Calu3 (cell line): Measurements from ENCODE around the gene WBP2. TPM values are rescaled to one million over a fixed set of nuclear protein-coding genes. Genes with fewer than 3 reads are reported as not detected.

Source experiments
- BruUV-seq: library from RNA; stranded (reverse); fragments of 400-500 nt; replicated peaks from 2 replicates; lab custom pipeline; 2021; lab: Mats Ljungman, UMichigan
- CTCF ChIA-PET: fragments of 300-600 bp; sonication (Branson Sonifier 250); formaldehyde crosslinking; loops from one replicate; lab custom pipeline; 2022; ENCODE audit warnings: antibody characterized with exemption; lab: Charles Lee
- DNase-seq: peaks from one replicate; pipeline ENCODE4 v3.0.0; 2022
- H3K27ac Mint-ChIP-seq: one replicate; pipeline ENCODE4 v1.8.0; 2022; ENCODE audit warnings: mixed read lengths; ENCODE audit not compliant: unreplicated experiment
- H3K27me3 Mint-ChIP-seq: one replicate; pipeline ENCODE4 v1.8.0; 2022; ENCODE audit warnings: mixed read lengths; ENCODE audit not compliant: unreplicated experiment
- H3K36me3 Mint-ChIP-seq: one replicate; pipeline ENCODE4 v1.8.0; 2022; ENCODE audit warnings: mild to moderate bottlenecking, moderate library complexity, mixed read lengths; ENCODE audit not compliant: insufficient read depth, unreplicated experiment
- H3K4me1 Mint-ChIP-seq: one replicate; pipeline ENCODE4 v1.8.0; 2022; ENCODE audit warnings: mild to moderate bottlenecking, low read depth, mixed read lengths; ENCODE audit not compliant: unreplicated experiment
- H3K4me3 Mint-ChIP-seq: one replicate; pipeline ENCODE4 v1.8.0; 2022; ENCODE audit warnings: mild to moderate bottlenecking, low read depth, moderate library complexity, mixed read lengths; ENCODE audit not compliant: unreplicated experiment
- H3K9me3 Mint-ChIP-seq: one replicate; pipeline ENCODE4 v1.8.0; 2022; ENCODE audit warnings: low read depth, mixed read lengths; ENCODE audit not compliant: unreplicated experiment
- intact Hi-C: fragments of 100-400 bp; cut with micrococcal nuclease; formaldehyde crosslinking; loops from one replicate; pipeline ENCODE4 v1.10.0; 2022; ENCODE audit not compliant: unreplicated experiment
- total RNA-seq: library from RNA; stranded (reverse); gene quantifications from 2 replicates; pipeline ENCODE4 v1.2.3, GENCODE V29; 2022
- TF ChIP-seq, protein P1 (sequence below): fragments of 200-600 bp; IDR thresholded peaks from one replicate; pipeline ENCODE4 v1.8.0; 2022; ENCODE audit warnings: antibody characterized with exemption; ENCODE audit not compliant: unreplicated experiment

WBP2 gene
- total RNA-seq, 1 experiment from 2014 or later, result 126 TPM

GRCh38 chr17:75816693-75817092 lies 38.4 kb downstream of the WBP2 start:
- intact Hi-C loops, result no loop called here
- no peak for DNase-seq
- H3K27ac Mint-ChIP-seq, result no peak overlapping the region
- no peaks in the 10 kb centered on the region for H3K4me1 Mint-ChIP-seq
- TF ChIP-seq, protein P1, sequence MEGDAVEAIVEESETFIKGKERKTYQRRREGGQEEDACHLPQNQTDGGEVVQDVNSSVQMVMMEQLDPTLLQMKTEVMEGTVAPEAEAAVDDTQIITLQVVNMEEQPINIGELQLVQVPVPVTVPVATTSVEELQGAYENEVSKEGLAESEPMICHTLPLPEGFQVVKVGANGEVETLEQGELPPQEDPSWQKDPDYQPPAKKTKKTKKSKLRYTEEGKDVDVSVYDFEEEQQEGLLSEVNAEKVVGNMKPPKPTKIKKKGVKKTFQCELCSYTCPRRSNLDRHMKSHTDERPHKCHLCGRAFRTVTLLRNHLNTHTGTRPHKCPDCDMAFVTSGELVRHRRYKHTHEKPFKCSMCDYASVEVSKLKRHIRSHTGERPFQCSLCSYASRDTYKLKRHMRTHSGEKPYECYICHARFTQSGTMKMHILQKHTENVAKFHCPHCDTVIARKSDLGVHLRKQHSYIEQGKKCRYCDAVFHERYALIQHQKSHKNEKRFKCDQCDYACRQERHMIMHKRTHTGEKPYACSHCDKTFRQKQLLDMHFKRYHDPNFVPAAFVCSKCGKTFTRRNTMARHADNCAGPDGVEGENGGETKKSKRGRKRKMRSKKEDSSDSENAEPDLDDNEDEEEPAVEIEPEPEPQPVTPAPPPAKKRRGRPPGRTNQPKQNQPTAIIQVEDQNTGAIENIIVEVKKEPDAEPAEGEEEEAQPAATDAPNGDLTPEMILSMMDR, result no peak
- BruUV-seq, result no TSS peak
- CTCF ChIA-PET, result no interaction called here
- H3K4me3 Mint-ChIP-seq, result no peak overlapping the region
- no peaks in the 10 kb centered on the region for H3K27me3 Mint-ChIP-seq
- no peaks in the 10 kb centered on the region for H3K9me3 Mint-ChIP-seq
- H3K36me3 Mint-ChIP-seq, result peaks cover 35% of the 10 kb centered on the region

DNA sequence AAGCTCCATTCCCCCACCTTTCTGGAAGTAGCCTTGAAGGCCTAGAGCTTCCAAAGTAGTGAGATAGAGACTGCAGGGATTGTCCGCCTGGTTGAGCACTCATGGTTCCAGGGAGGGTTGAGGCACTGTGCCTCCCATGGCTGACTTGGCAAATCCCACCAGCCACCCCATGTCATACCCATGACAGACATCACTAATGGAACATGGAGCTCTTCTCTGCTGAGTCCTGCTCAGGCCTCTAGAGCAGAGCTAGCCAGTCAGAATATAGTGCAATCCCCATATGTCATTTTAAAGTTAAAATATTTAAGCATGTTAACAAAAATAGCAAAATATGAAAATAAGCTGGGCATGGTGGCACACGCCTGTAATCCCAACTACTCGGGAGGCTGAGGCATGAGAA lies 39.7 kb downstream of the WBP2 start:
- DNase-seq, result no peak
- peaks cover 22% of the 10 kb centered on the region for H3K36me3 Mint-ChIP-seq
- TF ChIP-seq, protein P1, result no peak
- no peak overlapping the region for H3K27ac Mint-ChIP-seq
- no peaks in the 10 kb centered on the region for H3K4me1 Mint-ChIP-seq
- H3K27me3 Mint-ChIP-seq, result no peaks in the 10 kb centered on the region
- CTCF ChIA-PET, result interaction anchor here (0.7 kb wide), 1 partner anchor 32 kb away, joined by 5 read pairs; no protein-coding TSS in a partner anchor
- H3K9me3 Mint-ChIP-seq, result no peaks in the 10 kb centered on the region
- no peak overlapping the region for H3K4me3 Mint-ChIP-seq
- intact Hi-C loops, result no loop called here
- BruUV-seq, result no TSS peak

DNA sequence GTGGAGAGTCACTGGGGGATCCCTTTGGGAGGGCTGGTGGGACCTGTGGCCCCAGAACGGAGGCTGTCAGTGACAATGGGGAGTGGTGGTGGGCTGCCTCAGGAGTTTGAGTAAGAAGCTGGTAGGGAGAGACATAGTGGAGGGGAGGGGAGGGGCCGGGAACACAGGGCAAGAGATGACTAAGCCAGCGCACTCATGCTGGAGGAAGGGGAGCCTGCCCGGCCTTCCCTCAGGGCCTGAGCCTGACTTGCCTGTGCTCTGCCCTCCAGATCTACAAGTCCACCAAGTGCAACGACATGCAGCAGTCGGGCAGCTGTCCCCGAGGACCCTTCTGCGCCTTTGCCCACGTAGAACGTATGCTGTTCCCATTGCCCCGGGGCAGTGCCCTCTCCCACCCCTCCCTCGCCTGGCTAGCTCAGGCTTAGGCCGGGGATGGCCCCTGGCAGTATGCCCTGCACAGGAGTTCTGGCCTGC lies 40.2 kb downstream of the WBP2 start:
- Mint-ChIP-seq H3K27ac (no peak overlapping the region), H3K4me1 (no peaks in the 10 kb centered on the region), H3K36me3 (peaks cover 17% of the 10 kb centered on the region), H3K27me3 (no peaks in the 10 kb centered on the region), H3K9me3 (no peaks in the 10 kb centered on the region), H3K4me3 (no peak overlapping the region)
- TF ChIP-seq, protein P1, result no peak
- no TSS peak for BruUV-seq
- intact Hi-C loops, result no loop called here
- DNase-seq, result no peak
- CTCF ChIA-PET, result interaction anchor here (0.7 kb wide), 1 partner anchor 32 kb away, joined by 5 read pairs; no protein-coding TSS in a partner anchor

GRCh38 chr17:75814021-75814395 lies 41.1 kb downstream of the WBP2 start:
- DNase-seq, result no peak
- Mint-ChIP-seq H3K36me3 (peaks cover 16% of the 10 kb centered on the region), H3K27ac (no peak overlapping the region), H3K9me3 (no peaks in the 10 kb centered on the region), H3K4me1 (no peaks in the 10 kb centered on the region), H3K27me3 (no peaks in the 10 kb centered on the region), H3K4me3 (no peak overlapping the region)
- no TSS peak for BruUV-seq
- intact Hi-C loops, result no loop called here
- TF ChIP-seq, protein P1, result no peak
- CTCF ChIA-PET, result interaction anchor here (0.6 kb wide), 1 partner anchor 13 kb away, joined by 4 read pairs; no protein-coding TSS in a partner anchor
